SK-N-SH (cell line): ENCODE measurements around the gene PLPP6. TPM values are rescaled to one million over a fixed set of nuclear protein-coding genes. Genes with fewer than 3 reads are reported as not detected.

Experiments
- CTCF ChIA-PET: fragments of 300-600, 350-600 bp; formaldehyde crosslinking; extraction: SDS; loops from one replicate; lab custom pipeline; 2021; lab: Yijun Ruan, JAX
- POLR2A ChIA-PET: fragments of 350-600 bp; sonication (Branson Sonifier 250); formaldehyde crosslinking; extraction: SDS; loops from one replicate; lab custom pipeline; 2020; ENCODE audit warnings: antibody characterized with exemption, inconsistent platforms; lab: Yijun Ruan, JAX
- DNase-seq: peaks from one replicate; pipeline ENCODE4 v3.0.0; 2012
- H2AFZ ChIP-seq: fragments of 200-600 bp; sonication (generic); 2 replicates; pipeline ENCODE4 v1.8.1; 2016; ENCODE audit warnings: antibody characterized with exemption, mild to moderate bottlenecking, low read depth
- H3F3A ChIP-seq: fragments of 200-600 bp; sonication (generic); replicated peaks from 2 replicates; pipeline ENCODE3; 2016; ENCODE audit warnings: antibody characterized with exemption, mild to moderate bottlenecking; ENCODE audit not compliant: insufficient read depth
- H3K27ac ChIP-seq, 2 experiments: fragments of 200-500 bp in 1 of 2; fragments of 200-600 bp in 1 of 2; sonication (Bioruptor generic) in 1 of 2; sonication (generic), shearing (Covaris generic) in 1 of 2; 2 replicates each; pipeline versions ENCODE4 v1.5.1 to v1.6.1; 2014 to 2016; ENCODE audit warnings: low read depth in 2 of 2, inconsistent platforms in 1 of 2, low read length in 1 of 2, mild to moderate bottlenecking in 1 of 2, mixed read lengths in 1 of 2
- H3K27me3 ChIP-seq: fragments of 200-600 bp; sonication (generic), shearing (Covaris generic); 2 replicates; pipeline ENCODE4 v1.6.1; 2016; ENCODE audit warnings: mixed run types; ENCODE audit not compliant: insufficient read depth
- H3K36me3 ChIP-seq, 2 experiments: fragments of 200-500 bp in 1 of 2; fragments of 200-600 bp in 1 of 2; sonication (Bioruptor generic) in 1 of 2; sonication (generic) in 1 of 2; replicated peaks in 1 of 2; 2 replicates each; pipeline versions ENCODE3 to v1.5.1; 2014 to 2016; ENCODE audit warnings: low read length in 1 of 2, mild to moderate bottlenecking in 1 of 2; ENCODE audit not compliant: insufficient read depth in 2 of 2, control insufficient read depth in 1 of 2
- H3K4me1 ChIP-seq, 2 experiments: fragments of 200-500 bp in 1 of 2; fragments of 200-600 bp in 1 of 2; sonication (Bioruptor generic) in 1 of 2; sonication (generic), shearing (Covaris generic) in 1 of 2; 2 replicates each; pipeline versions ENCODE4 v1.5.1 to v1.6.1; 2014 to 2016; ENCODE audit warnings: low read depth in 1 of 2, low read length in 1 of 2, mixed run types in 1 of 2; ENCODE audit not compliant: insufficient read depth in 2 of 2, control insufficient read depth in 1 of 2
- H3K4me2 ChIP-seq: fragments of 200-600 bp; sonication (generic), shearing (Covaris generic); 2 replicates; pipeline ENCODE4 v1.6.1; 2017; ENCODE audit warnings: mixed run types
- H3K4me3 ChIP-seq, 2 experiments: fragments of 200-500 bp in 1 of 2; fragments of 200-600 bp in 1 of 2; sonication (Bioruptor generic) in 1 of 2; sonication (generic), shearing (Covaris generic) in 1 of 2; 2 replicates each; pipeline versions ENCODE4 v1.5.1 to v1.8.1; 2014 to 2016; ENCODE audit warnings: low read depth in 2 of 2, inconsistent platforms in 1 of 2, low read length in 1 of 2, mild to moderate bottlenecking in 1 of 2, mixed read lengths in 1 of 2, moderate library complexity in 1 of 2
- H3K79me2 ChIP-seq: fragments of 200-600 bp; sonication (generic); 2 replicates; pipeline ENCODE4 v1.8.1; 2017; ENCODE audit warnings: mild to moderate bottlenecking; ENCODE audit not compliant: insufficient read depth
- H3K9ac ChIP-seq: fragments of 200-600 bp; sonication (generic); 2 replicates; pipeline ENCODE4 v1.6.1; 2017; ENCODE audit warnings: mixed run types
- H3K9me2 ChIP-seq: fragments of 200-600 bp; sonication (generic); 2 replicates; pipeline ENCODE4 v1.6.1; 2017; ENCODE audit warnings: mixed run types
- H3K9me3 ChIP-seq: fragments of 200-600 bp; sonication (generic); 2 replicates; pipeline ENCODE4 v1.6.1; 2017; ENCODE audit warnings: mixed run types, mild to moderate bottlenecking, moderate library complexity
- H4K20me1 ChIP-seq: fragments of 200-600 bp; sonication (generic); 2 replicates; pipeline ENCODE4 v1.6.1; 2017; ENCODE audit warnings: mild to moderate bottlenecking, mixed run types; ENCODE audit not compliant: insufficient read depth
- ELF1 ChIP-seq: IDR thresholded peaks from 2 replicates; pipeline ENCODE4 v1.4.0; 2012
- FOSL2 ChIP-seq: IDR thresholded peaks from 2 replicates; pipeline ENCODE4 v1.4.0; 2012; ENCODE audit warnings: low read depth, mild to moderate bottlenecking, moderate library complexity, borderline replicate concordance
- GABPA ChIP-seq: IDR thresholded peaks from 2 replicates; pipeline ENCODE4 v1.4.0; 2012; ENCODE audit warnings: low read depth, mild to moderate bottlenecking
- GATA2 ChIP-seq: sonication (generic); formaldehyde crosslinking; IDR thresholded peaks from 2 replicates; pipeline ENCODE4 v1.5.0; 2020; ENCODE audit warnings: mild to moderate bottlenecking, missing genetic modification reagents
- IRF3 ChIP-seq: fragments of 150-350 bp; IDR thresholded peaks from 2 replicates; pipeline ENCODE4 v1.6.1; 2016; ENCODE audit warnings: mild to moderate bottlenecking, low read depth, low read length
- MAX ChIP-seq: IDR thresholded peaks from 2 replicates; pipeline ENCODE4 v1.4.0; 2012; ENCODE audit warnings: low read depth
- MXI1 ChIP-seq: IDR thresholded peaks from 2 replicates; pipeline ENCODE4 v1.6.1; 2012; ENCODE audit warnings: mild to moderate bottlenecking, low read depth, low read length, improper control_type of control experiment
- NFIC ChIP-seq: IDR thresholded peaks from 2 replicates; pipeline ENCODE4 v1.4.0; 2012; ENCODE audit warnings: borderline replicate concordance
- NRF1 ChIP-seq: IDR thresholded peaks from 2 replicates; pipeline ENCODE4 v1.6.1; 2012; ENCODE audit warnings: low read depth, mild to moderate bottlenecking, low read length
- POLR2AphosphoS5 ChIP-seq: IDR thresholded peaks from 2 replicates; pipeline ENCODE4 v1.6.1; 2012; ENCODE audit warnings: low read depth, low read length
- RAD21 ChIP-seq: IDR thresholded peaks from 2 replicates; pipeline ENCODE4 v1.6.1; 2012; ENCODE audit warnings: mild to moderate bottlenecking, low read length
- RCOR1 ChIP-seq: fragments of 150-350 bp; IDR thresholded peaks from 2 replicates; pipeline ENCODE4 v1.6.1; 2017; ENCODE audit warnings: antibody characterized with exemption, low read length
- RFX5 ChIP-seq: IDR thresholded peaks from 2 replicates; pipeline ENCODE4 v1.6.1; 2012; ENCODE audit warnings: mild to moderate bottlenecking, improper control_type of control experiment, low read length
- SIN3A ChIP-seq: IDR thresholded peaks from 2 replicates; pipeline ENCODE4 v1.6.1; 2012; ENCODE audit warnings: low read depth, mild to moderate bottlenecking, low read length, moderate library complexity, borderline replicate concordance
- SMC3 ChIP-seq: IDR thresholded peaks from 2 replicates; pipeline ENCODE4 v1.6.1; 2012; ENCODE audit warnings: low read depth, low read length, improper control_type of control experiment
- TCF12 ChIP-seq: IDR thresholded peaks from 2 replicates; pipeline ENCODE4 v1.4.0; 2012
- USF1 ChIP-seq: IDR thresholded peaks from 2 replicates; pipeline ENCODE4 v1.4.0; 2012; ENCODE audit warnings: low read depth, borderline replicate concordance
- ZBTB33 ChIP-seq: IDR thresholded peaks from 2 replicates; pipeline ENCODE4 v1.4.0; 2012; ENCODE audit warnings: low read depth, borderline replicate concordance
- polyA plus RNA-seq, 3 experiments: library from polyadenylated mRNA; depleted of rRNA; stranded (reverse); fragments of >200 nt; gene quantifications; 2 replicates each; pipeline ENCODE4 v1.2.3, GENCODE V29; 2012
- TF ChIP-seq, protein P1 (sequence below): fragments of 150-350 bp; IDR thresholded peaks from 2 replicates; pipeline ENCODE4 v1.6.1; 2017; ENCODE audit warnings: antibody characterized with exemption, low read length, low read depth, borderline replicate concordance

PLPP6 gene
- polyA plus RNA-seq, 1 of the 3 experiments (the other 2 are of a cell fraction), result 8.8 TPM

DNA sequence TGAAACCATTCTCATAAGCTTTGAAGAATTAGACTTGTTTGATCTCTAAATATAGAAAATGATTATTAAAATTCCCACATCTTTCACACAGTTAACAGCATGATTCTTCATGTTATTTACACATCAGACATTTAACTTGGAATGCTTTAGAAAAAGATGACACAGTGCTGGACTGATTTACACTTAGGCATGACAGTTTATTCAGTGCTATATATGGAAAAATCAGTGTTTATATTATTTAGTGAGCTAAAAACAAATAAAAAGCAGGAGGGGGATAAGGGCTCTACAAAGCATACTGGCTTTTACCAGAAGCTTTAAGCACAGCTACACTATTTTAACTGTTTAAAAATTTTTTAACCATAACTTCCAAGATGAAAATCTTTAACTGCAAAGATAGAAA is 47.3 kb downstream of the PLPP6 start:
- Histone ChIP-seq H3K79me2 (no peaks in the 10 kb centered on the region), H3K4me2 (no peak overlapping the region), H2AFZ (no peak overlapping the region), H3K27me3 (no peaks in the 10 kb centered on the region), H3K4me1 (no peaks in the 10 kb centered on the region), H3K9ac (no peak overlapping the region), H4K20me1 (no peaks in the 10 kb centered on the region), H3K36me3 (peaks cover 55 to 65% of the 10 kb centered on the region in 2 experiments), H3K9me2 (no peaks in the 10 kb centered on the region), H3K27ac (no peak overlapping the region), H3K4me3 (no peak overlapping the region), H3F3A (peaks cover 4% of the 10 kb centered on the region), H3K9me3 (no peaks in the 10 kb centered on the region)
- ChIA-PET POLR2A (interaction anchor here (1.3 kb wide), 1 partner anchor 30 kb away, joined by 3 read pairs; the partner anchor contains the start of gene CDC37L1), CTCF (interaction anchor here (1.3 kb wide), 1 partner anchor 25 kb away, joined by 3 read pairs; no protein-coding TSS in a partner anchor)
- TF ChIP-seq RFX5, result no peak
- TF ChIP-seq GABPA, result no peak
- no peak for TF ChIP-seq TCF12
- TF ChIP-seq USF1, result no peak
- TF ChIP-seq IRF3, result no peak
- TF ChIP-seq MAX, result no peak
- no peak for TF ChIP-seq NFIC
- TF ChIP-seq, protein P1, sequence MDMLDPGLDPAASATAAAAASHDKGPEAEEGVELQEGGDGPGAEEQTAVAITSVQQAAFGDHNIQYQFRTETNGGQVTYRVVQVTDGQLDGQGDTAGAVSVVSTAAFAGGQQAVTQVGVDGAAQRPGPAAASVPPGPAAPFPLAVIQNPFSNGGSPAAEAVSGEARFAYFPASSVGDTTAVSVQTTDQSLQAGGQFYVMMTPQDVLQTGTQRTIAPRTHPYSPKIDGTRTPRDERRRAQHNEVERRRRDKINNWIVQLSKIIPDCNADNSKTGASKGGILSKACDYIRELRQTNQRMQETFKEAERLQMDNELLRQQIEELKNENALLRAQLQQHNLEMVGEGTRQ, result no peak
- no peak for TF ChIP-seq ZBTB33
- no peak for TF ChIP-seq MXI1
- no peak for TF ChIP-seq RAD21
- no peak for TF ChIP-seq SIN3A
- TF ChIP-seq NRF1, result no peak
- no peak for TF ChIP-seq SMC3
- TF ChIP-seq ELF1, result no peak
- no peak for TF ChIP-seq POLR2AphosphoS5
- TF ChIP-seq FOSL2, result no peak
- TF ChIP-seq GATA2, result no peak
- no peak for TF ChIP-seq RCOR1
- no peak for DNase-seq
